Immature natural killer cell (primary cell): ENCODE results near the gene DGCR2. TPM values are rescaled to one million over a fixed set of nuclear protein-coding genes. Genes with fewer than 3 reads are reported as not detected.

Experiments used
- DNase-seq, 3 donors: peaks; one replicate each; pipeline ENCODE4 v3.0.0; 2022; ENCODE audit warnings: mixed read lengths in 1 of 3
- H3K27ac Mint-ChIP-seq, 6 donors: one replicate each; pipeline ENCODE4 v1.8.0; 2020; ENCODE audit warnings: mixed read lengths in 6 of 6, mild to moderate bottlenecking in 5 of 6, inconsistent platforms in 4 of 6, moderate library complexity in 3 of 6
- H3K27me3 Mint-ChIP-seq, 3 donors: one replicate each; pipeline ENCODE4 v1.8.0; 2020 to 2021; ENCODE audit warnings: low read depth in 3 of 3, mild to moderate bottlenecking in 3 of 3, mixed read lengths in 3 of 3, moderate library complexity in 3 of 3, inconsistent platforms in 1 of 3
- H3K36me3 Mint-ChIP-seq, 3 donors: one replicate each; pipeline ENCODE4 v1.8.0; 2020; ENCODE audit warnings: mixed read lengths in 3 of 3, inconsistent platforms in 2 of 3, mild to moderate bottlenecking in 2 of 3
- H3K4me1 Mint-ChIP-seq, 2 donors: one replicate each; pipeline ENCODE4 v1.8.0; 2020; ENCODE audit warnings: inconsistent platforms in 2 of 2, mild to moderate bottlenecking in 2 of 2, mixed read lengths in 2 of 2, moderate library complexity in 1 of 2
- H3K4me3 Mint-ChIP-seq, 5 donors: one replicate each; pipeline ENCODE4 v1.8.0; 2020; ENCODE audit warnings: mild to moderate bottlenecking in 5 of 5, mixed read lengths in 5 of 5, inconsistent platforms in 3 of 5, moderate library complexity in 3 of 5
- H3K9me3 Mint-ChIP-seq, 6 donors: one replicate each; pipeline ENCODE4 v1.8.0; 2020; ENCODE audit warnings: mild to moderate bottlenecking in 6 of 6, mixed read lengths in 6 of 6, inconsistent platforms in 4 of 6, moderate library complexity in 3 of 6
- polyA plus RNA-seq, 3 donors: library from polyadenylated mRNA; unstranded; fragments of 300-500 nt; fragmentation: Illumina TruSeq; gene quantifications; one replicate each; pipeline ENCODE4 v1.2.3, GENCODE V29; 2021

Gene DGCR2
- polyA plus RNA-seq, 3 donors from 2014 or later = 19.4 to 51.7 (median 31.6) TPM

DNA sequence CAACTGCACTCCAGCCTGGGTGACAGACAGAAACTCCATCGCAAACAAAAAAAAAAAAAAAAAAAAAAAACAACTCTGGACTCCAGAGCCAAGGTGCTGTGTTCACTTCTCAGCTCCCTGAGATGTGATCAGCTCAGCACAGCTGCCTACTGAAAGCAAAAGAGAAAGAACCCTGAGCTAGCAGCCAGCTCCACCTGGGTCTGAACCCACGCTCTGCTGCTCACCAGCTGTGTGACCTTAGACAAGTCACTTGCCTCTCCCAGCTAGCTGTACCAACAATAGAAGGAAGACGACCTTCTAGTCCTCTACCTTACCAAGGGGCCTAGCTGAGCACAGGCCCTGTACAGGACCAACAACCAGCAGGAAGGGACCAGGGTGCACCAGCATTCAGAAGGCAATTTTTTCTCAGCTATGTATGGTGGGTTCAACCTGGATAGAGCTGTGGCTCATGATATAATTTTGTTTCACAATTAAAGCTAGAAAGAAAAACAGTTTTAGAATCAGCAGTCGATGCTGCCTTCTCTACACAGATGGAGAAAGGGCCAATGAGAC, 3.8 kb downstream of the DGCR2 start:
- Mint-ChIP-seq H3K9me3 (no peaks in the 10 kb centered on the region), H3K27ac (peak overlapping the region in 1 of 6 donors; percentile 69), H3K36me3 (no peaks in the 10 kb centered on the region), H3K4me3 (peak overlapping the region in 1 of 5 donors; percentile 35), H3K27me3 (peaks cover 0 to 2% (median 1%) of the 10 kb centered on the region in 3 donors), H3K4me1 (peaks cover 74 to 82% of the 10 kb centered on the region in 2 donors)
- no peak for DNase-seq

DNA sequence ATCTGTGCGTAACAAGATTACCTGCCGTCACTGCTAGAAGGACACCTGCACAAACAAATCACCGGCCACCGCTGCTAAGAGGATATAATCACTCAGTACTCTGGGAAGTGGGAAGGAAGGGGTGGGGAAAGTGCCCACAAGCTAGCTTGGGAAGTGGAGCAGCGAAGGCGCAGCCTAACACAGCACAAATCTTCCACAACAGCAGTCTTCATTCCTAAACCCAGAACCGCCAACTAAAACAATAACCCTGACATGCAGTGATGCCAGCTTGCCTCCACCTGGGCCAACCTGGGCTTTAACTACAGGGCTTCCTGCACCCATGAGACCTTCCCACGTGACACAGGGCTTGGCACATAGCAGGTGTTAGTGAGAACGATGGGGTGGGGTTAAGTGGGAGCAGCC, 5.1 kb downstream of the DGCR2 start:
- peak overlapping the region in 2 of 5 donors; percentile 6 to 19 for H3K4me3 Mint-ChIP-seq
- DNase-seq = no peak
- no peaks in the 10 kb centered on the region for H3K27me3 Mint-ChIP-seq
- peaks cover 71 to 83% of the 10 kb centered on the region in 2 donors for H3K4me1 Mint-ChIP-seq
- H3K36me3 Mint-ChIP-seq = no peaks in the 10 kb centered on the region
- no peaks in the 10 kb centered on the region for H3K9me3 Mint-ChIP-seq
- H3K27ac Mint-ChIP-seq = peak overlapping the region in 2 of 6 donors; percentile 1 to 69

DNA sequence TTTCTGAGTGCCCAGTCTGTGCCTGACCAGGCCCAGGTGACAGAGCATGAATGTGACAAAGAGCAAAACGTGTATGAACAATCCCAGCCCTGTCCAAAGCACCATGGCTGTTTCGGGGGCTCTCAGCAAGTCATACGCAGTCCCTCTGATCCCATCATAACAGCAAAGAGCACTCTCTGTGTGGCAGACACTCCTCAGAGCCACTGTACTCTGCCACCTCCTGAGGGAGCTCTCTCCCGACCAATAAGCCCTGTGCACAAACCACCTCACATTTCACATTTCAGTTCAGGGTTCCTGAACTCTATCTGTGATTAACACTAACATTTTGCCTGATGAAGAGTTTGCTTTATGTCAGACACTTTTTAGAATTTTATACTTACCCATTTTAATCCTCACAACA, 6.6 kb downstream of the DGCR2 start:
- DNase-seq = no peak
- peaks cover 72 to 84% of the 10 kb centered on the region in 2 donors for H3K4me1 Mint-ChIP-seq
- H3K27ac Mint-ChIP-seq = peak overlapping the region; percentile 2 to 69 (median 12)
- H3K36me3 Mint-ChIP-seq = no peaks in the 10 kb centered on the region
- H3K27me3 Mint-ChIP-seq = no peaks in the 10 kb centered on the region
- no peaks in the 10 kb centered on the region for H3K9me3 Mint-ChIP-seq
- H3K4me3 Mint-ChIP-seq = no peak overlapping the region

DNA sequence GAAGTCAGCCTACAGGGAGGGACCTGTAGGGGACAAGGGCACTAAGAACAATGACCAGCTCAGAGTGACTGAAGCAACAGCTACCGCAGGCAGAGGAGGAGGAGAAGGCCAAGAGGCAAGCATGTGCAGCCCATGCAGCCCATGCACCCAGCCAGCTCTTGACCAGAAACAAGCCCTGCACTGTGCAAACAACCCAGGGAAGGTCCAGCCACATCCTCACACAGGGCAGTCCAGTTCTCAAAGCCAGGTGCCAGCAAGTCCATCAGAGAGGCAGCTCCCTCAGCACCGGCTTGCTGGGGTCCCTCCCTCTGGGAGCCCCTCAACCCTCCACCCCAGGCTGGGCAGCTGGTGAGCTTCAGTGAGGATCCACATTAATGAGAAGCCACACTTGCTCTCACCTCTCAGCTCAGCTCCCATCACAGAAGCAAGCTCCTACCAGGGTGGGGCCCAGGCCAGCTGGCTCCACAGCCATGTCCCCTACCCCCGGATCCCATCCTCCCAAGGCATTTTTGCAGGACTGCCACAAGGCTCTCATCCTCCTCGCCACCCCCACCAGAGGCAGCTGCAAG, 7.1 kb downstream of the DGCR2 start:
- H3K4me3 Mint-ChIP-seq = peak overlapping the region in 1 of 5 donors; percentile 17
- H3K27me3 Mint-ChIP-seq = no peaks in the 10 kb centered on the region
- peaks cover 70 to 84% of the 10 kb centered on the region in 2 donors for H3K4me1 Mint-ChIP-seq
- H3K9me3 Mint-ChIP-seq = no peaks in the 10 kb centered on the region
- no peaks in the 10 kb centered on the region for H3K36me3 Mint-ChIP-seq
- no peak for DNase-seq
- peak overlapping the region; percentile 2 to 60 (median 46) for H3K27ac Mint-ChIP-seq

DNA sequence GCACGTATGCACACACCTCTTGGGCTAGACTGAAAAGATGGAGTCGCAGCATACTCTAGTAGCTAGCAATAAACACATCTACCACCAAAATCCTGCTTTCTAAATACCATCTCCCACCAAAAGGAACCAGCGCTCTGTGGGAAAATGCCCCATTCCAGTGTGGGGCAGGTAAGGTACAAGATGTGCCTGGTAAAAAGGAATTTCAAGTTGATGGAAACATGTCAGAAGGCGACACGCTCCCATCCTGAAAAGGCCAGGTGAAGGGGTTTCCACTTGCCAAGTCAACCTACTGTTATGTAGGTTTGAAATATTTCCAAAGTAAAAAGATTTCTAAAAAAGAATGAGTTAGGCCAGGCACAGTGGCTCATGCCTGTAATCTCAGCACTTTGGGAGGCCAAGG, 8.8 kb downstream of the DGCR2 start:
- H3K4me1 Mint-ChIP-seq = peaks cover 70 to 84% of the 10 kb centered on the region in 2 donors
- no peaks in the 10 kb centered on the region for H3K36me3 Mint-ChIP-seq
- H3K27me3 Mint-ChIP-seq = no peaks in the 10 kb centered on the region

DNA sequence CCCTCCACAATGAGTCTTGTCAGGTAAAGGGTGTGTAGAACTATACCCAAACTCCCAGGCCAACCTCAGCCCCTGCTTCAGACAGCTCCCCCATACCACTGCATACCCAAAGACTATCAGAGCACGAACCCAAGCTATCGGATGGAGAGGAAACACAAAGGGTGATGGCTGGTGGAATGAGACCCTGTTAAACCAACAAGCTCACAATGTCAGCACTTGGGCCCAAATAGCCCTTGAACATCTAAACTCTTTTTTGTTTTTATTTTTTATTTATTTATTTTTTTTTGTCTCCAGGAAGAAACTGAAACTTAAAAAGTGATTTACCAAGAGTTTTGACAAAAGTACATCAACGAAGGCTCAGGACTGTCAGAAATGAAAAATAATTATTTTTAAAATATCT, 10.6 kb downstream of the DGCR2 start:
- Mint-ChIP-seq H3K4me1 (peaks cover 70 to 86% of the 10 kb centered on the region in 2 donors), H3K9me3 (no peaks in the 10 kb centered on the region), H3K4me3 (no peak overlapping the region), H3K27ac (peak overlapping the region; percentile 71 to 86 (median 82)), H3K36me3 (no peaks in the 10 kb centered on the region), H3K27me3 (no peaks in the 10 kb centered on the region)
- DNase-seq = no peak

More for the DNA sequence above, 8.8 kb downstream of the DGCR2 start:
- H3K4me3 Mint-ChIP-seq = no peak overlapping the region
- no peak overlapping the region for H3K27ac Mint-ChIP-seq
- no peaks in the 10 kb centered on the region for H3K9me3 Mint-ChIP-seq
- no peak for DNase-seq

DNA sequence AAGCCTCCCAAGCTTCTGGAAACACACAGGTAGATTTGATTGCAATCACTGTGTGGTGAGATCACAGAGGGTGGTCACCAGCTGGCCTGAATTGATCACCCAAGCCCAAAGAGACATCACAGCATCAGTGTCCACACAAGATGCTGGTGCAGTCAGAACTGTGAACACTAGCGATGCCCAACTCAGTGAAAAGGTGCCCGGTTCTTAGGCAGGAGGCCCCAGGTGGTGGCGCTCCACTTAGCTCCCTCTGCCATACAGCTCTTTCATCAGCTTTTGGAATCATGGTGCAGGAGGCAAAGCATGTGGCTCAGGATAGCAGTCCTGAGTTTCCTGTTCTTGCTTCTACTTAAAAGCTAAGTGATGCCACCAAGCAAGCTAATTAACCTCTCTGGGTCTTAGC, 11.1 kb downstream of the DGCR2 start:
- no peaks in the 10 kb centered on the region for H3K9me3 Mint-ChIP-seq
- H3K36me3 Mint-ChIP-seq = no peaks in the 10 kb centered on the region
- peaks cover 69 to 86% of the 10 kb centered on the region in 2 donors for H3K4me1 Mint-ChIP-seq
- no peaks in the 10 kb centered on the region for H3K27me3 Mint-ChIP-seq
- no peak for DNase-seq
- peak overlapping the region in 1 of 5 donors; percentile 30 for H3K4me3 Mint-ChIP-seq
- peak overlapping the region; percentile 71 to 86 (median 82) for H3K27ac Mint-ChIP-seq

DNA sequence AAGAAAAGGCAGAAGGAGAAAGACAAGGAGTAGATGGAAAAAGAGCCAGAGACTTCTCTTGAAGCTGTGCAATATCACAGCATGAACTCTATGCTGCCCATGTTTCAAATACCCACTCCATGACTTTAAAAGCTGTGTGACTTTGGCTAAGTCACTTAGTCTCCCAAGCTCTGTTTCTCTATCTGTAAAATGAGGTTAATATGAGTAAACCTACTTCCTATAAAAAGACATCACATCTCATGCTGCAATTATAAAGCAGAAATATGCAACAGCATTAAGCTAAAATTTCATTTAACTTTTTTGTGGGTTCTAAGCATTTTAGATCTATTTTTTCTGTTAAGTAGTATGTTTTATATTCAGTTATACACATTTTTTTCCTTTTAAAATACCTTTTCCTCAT, 11.6 kb downstream of the DGCR2 start:
- peaks cover 68 to 86% of the 10 kb centered on the region in 2 donors for H3K4me1 Mint-ChIP-seq
- peak overlapping the region; percentile 71 to 86 (median 82) for H3K27ac Mint-ChIP-seq
- no peaks in the 10 kb centered on the region for H3K9me3 Mint-ChIP-seq
- DNase-seq = no peak
- H3K27me3 Mint-ChIP-seq = no peaks in the 10 kb centered on the region
- H3K4me3 Mint-ChIP-seq = peak overlapping the region in 1 of 5 donors; percentile 30
- H3K36me3 Mint-ChIP-seq = no peaks in the 10 kb centered on the region

DNA sequence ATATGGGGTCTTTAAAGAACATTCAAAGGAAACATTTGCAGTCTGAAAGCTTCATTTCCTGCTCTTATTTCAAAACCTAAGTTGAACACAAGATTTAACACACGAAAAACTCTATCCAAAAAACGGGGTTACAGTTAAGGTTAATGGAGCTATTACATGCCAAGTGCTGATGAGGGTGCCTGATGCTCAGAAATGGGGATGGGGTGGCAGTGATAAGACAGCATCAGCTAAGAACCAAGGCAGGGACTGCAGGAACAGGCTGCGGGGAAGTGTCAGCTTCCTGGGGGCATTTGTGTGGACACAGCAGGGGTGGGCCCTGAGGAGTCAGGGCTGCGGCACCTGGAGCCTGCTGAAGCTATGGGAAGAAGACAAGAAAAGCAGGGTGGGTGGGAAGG, 12.2 kb downstream of the DGCR2 start:
- peak overlapping the region; percentile 72 to 97 (median 92) for H3K27ac Mint-ChIP-seq
- H3K27me3 Mint-ChIP-seq = no peaks in the 10 kb centered on the region
- H3K9me3 Mint-ChIP-seq = no peaks in the 10 kb centered on the region
- H3K4me1 Mint-ChIP-seq = peaks cover 64 to 86% of the 10 kb centered on the region in 2 donors
- peak overlapping the region; percentile 69 to 86 (median 85) for H3K4me3 Mint-ChIP-seq
- no peak for DNase-seq
- H3K36me3 Mint-ChIP-seq = no peaks in the 10 kb centered on the region

DNA sequence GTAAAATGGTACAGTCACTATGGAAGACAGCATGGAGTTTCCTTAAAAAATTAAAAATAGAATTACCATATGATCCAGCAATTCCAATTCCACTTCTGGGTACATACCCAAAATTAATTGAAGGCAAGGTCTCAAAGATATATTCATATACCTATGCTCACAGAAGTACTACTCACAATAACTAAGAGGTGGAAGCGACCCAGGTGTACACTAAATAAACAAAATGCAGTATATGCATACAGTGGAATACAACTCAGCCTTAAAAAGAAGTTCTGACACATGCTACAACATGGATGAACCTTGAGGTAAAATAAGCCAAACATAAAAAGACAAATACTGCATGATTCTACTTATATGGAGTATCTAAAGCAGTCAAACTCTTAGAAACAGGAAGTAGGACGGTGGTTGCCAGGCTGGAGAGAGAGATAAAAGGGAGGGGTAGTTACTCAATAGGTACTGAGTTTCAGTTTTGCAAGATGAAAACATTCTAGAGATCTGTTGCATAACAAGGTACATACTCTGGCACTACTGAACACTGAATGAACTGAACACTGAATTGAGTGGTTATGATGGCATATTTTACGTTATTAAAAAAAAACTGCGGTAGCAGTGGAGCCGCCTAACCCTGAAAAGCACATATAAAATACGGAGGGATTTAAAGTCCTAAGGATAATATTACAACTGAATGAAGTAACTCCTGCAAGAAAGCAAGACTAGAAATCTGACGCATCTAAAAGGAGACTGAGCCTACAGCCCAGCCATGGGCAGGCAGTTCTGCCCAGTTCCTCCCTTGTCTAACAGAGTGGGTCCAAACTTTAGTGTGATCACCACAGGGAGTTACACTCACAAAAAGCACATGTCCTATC, 12.8 kb downstream of the DGCR2 start:
- Mint-ChIP-seq H3K36me3 (no peaks in the 10 kb centered on the region), H3K27ac (peak overlapping the region; percentile 72 to 97 (median 92)), H3K9me3 (no peaks in the 10 kb centered on the region), H3K27me3 (no peaks in the 10 kb centered on the region), H3K4me1 (peaks cover 58 to 84% of the 10 kb centered on the region in 2 donors), H3K4me3 (peak overlapping the region; percentile 69 to 86 (median 85))
- DNase-seq = peak; percentile 47 to 56 (median 55)

DNA sequence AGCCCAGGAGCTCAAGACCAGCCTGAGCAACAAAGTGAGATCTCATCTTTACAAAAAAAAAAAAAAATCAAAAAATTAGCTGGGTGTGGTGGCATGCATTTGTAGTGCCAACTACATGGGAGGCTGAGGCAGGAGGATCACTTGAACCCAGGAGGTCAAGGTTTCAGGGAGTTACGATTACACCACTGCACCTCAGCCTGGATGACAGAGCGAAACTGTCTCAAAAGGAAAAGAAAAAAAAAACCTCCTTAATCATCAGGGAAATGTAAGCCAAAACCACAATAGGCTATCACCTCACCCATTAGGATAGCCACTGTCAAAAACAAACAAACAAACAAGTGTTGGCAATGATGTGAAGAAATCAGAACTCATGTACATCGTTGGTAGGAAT, 13.4 kb downstream of the DGCR2 start:
- peaks cover 60 to 84% of the 10 kb centered on the region in 2 donors for H3K4me1 Mint-ChIP-seq
- H3K27ac Mint-ChIP-seq = peak overlapping the region; percentile 72 to 97 (median 92)

DNA sequence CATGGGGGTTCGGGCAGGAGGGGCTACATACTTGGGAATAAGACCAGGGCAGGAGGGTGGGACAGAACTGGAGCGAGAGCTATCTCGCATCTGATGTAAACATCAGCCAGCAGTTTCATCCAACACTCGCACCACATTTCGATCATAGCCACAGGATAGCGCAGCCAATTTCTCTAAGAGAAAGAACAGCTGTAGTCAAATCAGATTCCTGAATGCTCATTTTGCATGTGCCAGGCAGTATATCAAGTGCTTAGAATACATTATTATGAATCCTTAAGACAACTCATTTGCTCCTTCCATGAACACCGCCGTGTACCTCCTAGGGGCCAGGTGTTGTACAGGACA, 14.5 kb downstream of the DGCR2 start:
- DNase-seq = no peak
- Mint-ChIP-seq H3K36me3 (no peaks in the 10 kb centered on the region), H3K4me3 (peak overlapping the region in 2 of 5 donors; percentile 21 to 47), H3K27me3 (no peaks in the 10 kb centered on the region), H3K4me1 (peaks cover 61 to 86% of the 10 kb centered on the region in 2 donors), H3K27ac (peak overlapping the region; percentile 31 to 95 (median 84)), H3K9me3 (no peaks in the 10 kb centered on the region)

More for the DNA sequence above, 13.4 kb downstream of the DGCR2 start:
- DNase-seq = peak in 1 of 3 donors; percentile 8
- no peaks in the 10 kb centered on the region for H3K27me3 Mint-ChIP-seq
- no peaks in the 10 kb centered on the region for H3K36me3 Mint-ChIP-seq
- H3K4me3 Mint-ChIP-seq = peak overlapping the region in 4 of 5 donors; percentile 79 to 86 (median 85)
- H3K9me3 Mint-ChIP-seq = no peaks in the 10 kb centered on the region

DNA sequence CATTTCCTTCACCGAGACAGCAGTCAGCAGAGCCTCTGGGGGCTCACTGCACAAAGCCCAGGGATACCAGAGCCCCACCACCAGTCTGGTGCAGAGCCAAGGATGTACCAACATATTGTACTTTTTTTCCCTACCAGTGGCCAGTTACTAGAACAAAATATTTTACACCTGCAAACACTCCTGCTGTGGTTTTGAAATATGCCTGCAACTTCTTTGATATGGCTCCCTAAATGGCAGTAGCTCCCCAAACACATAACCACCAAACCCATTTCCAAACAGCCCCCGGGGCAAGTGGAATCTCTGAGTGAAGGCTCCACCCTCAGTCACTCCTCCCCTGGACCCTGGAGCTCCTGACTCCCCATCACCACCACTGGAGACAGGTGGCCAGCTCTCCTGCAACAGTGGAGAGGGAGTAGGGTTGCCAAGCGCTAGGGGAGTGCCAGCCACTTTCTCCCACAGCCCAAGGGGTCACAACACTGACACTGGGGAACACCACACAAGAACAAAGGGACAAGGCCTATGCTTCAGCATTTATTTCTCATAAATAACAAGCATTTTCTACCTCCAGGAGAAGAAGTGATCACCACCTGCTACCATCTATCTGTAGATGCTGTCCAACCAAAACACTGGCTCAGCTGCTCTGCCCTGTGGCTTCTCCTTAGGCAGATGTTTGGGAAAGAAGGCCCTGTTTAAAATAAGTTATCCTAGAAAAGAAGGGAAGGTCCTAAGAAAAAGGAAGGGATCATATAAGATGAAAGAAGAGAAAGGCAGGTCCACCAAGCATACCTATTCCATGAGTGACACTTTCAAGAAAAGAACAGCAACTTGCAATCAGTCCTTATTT, 15.1 kb downstream of the DGCR2 start:
- no peaks in the 10 kb centered on the region for H3K9me3 Mint-ChIP-seq
- no peaks in the 10 kb centered on the region for H3K27me3 Mint-ChIP-seq
- H3K36me3 Mint-ChIP-seq = no peaks in the 10 kb centered on the region
- no peak overlapping the region for H3K4me3 Mint-ChIP-seq
- no peak for DNase-seq
- peaks cover 61 to 85% of the 10 kb centered on the region in 2 donors for H3K4me1 Mint-ChIP-seq
- H3K27ac Mint-ChIP-seq = peak overlapping the region; percentile 49 to 88 (median 62)
